Kidney epithelial cell (primary cell): ENCODE results near the gene SMS. TPM values are rescaled to one million over a fixed set of nuclear protein-coding genes. Genes with fewer than 3 reads are reported as not detected.

ENCODE experiments used
- DNase-seq: peaks from one replicate; pipeline ENCODE4 v3.0.0-alpha.2; 2010; ENCODE audit warnings: low read depth
- H3K27me3 ChIP-seq: 2 replicates; pipeline ENCODE4 v1.6.0; 2011; ENCODE audit warnings: low read length; ENCODE audit not compliant: control insufficient read depth, insufficient read depth
- H3K36me3 ChIP-seq: 2 replicates; pipeline ENCODE4 v1.5.1; 2011; ENCODE audit warnings: low read length; ENCODE audit not compliant: control insufficient read depth, insufficient read depth
- H3K4me3 ChIP-seq: 2 replicates; pipeline ENCODE4 v1.5.1; 2011; ENCODE audit warnings: low read depth, mild to moderate bottlenecking, control low read depth, low read length
- total RNA-seq: library from RNA; depleted of rRNA; stranded (reverse); fragments of >200 nt; gene quantifications from 2 replicates; pipeline ENCODE4 v1.2.3, GENCODE V29; 2015
- TF ChIP-seq, protein P1 (sequence below): IDR thresholded peaks from 2 replicates; pipeline ENCODE4 v1.5.1; 2011; ENCODE audit warnings: mild to moderate bottlenecking, moderate library complexity, low read length, control low read depth, inconsistent platforms; ENCODE audit not compliant: insufficient read depth, poor library complexity, severe bottlenecking

SMS gene
- total RNA-seq, 1 donor from 2014 or later, result 142 TPM

DNA sequence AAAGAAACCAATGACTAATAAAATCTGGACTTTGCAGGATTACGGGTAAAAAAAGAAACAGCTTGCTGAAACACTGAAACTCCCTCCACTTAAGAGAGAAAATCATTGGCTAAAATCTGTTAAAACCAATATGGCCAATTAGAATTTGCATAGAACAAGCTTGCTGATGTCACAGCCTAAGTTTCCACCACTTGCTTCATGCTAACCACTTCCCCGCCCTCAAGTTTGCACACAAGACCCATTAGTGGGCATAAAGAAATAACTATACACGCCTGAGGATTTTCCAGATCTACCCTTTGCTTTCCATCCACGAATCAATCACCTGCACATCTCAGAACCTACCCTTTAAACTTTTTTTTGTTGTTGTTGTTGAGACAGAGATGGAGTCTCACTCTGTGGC, 48.9 kb downstream of the SMS start:
- peaks cover 1% of the 10 kb centered on the region for H3K36me3 ChIP-seq

GRCh38 chrX:21990832-21991231, 50.3 kb downstream of the SMS start:
- TF ChIP-seq, protein P1, sequence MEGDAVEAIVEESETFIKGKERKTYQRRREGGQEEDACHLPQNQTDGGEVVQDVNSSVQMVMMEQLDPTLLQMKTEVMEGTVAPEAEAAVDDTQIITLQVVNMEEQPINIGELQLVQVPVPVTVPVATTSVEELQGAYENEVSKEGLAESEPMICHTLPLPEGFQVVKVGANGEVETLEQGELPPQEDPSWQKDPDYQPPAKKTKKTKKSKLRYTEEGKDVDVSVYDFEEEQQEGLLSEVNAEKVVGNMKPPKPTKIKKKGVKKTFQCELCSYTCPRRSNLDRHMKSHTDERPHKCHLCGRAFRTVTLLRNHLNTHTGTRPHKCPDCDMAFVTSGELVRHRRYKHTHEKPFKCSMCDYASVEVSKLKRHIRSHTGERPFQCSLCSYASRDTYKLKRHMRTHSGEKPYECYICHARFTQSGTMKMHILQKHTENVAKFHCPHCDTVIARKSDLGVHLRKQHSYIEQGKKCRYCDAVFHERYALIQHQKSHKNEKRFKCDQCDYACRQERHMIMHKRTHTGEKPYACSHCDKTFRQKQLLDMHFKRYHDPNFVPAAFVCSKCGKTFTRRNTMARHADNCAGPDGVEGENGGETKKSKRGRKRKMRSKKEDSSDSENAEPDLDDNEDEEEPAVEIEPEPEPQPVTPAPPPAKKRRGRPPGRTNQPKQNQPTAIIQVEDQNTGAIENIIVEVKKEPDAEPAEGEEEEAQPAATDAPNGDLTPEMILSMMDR, result no peak
- no peaks in the 10 kb centered on the region for H3K27me3 ChIP-seq
- DNase-seq, result no peak
- peaks cover 1% of the 10 kb centered on the region for H3K36me3 ChIP-seq
- H3K4me3 ChIP-seq, result no peak overlapping the region

More for the DNA sequence above, 48.9 kb downstream of the SMS start:
- Histone ChIP-seq H3K4me3 (no peak overlapping the region), H3K27me3 (no peaks in the 10 kb centered on the region)
- TF ChIP-seq, protein P1, result no peak
- DNase-seq, result no peak

GRCh38 chrX:21991504-21991903, 51.0 kb downstream of the SMS start:
- Histone ChIP-seq H3K27me3 (no peaks in the 10 kb centered on the region), H3K4me3 (no peak overlapping the region), H3K36me3 (peaks cover 1% of the 10 kb centered on the region)
- TF ChIP-seq, protein P1, result no peak
- DNase-seq, result no peak

- Histone ChIP-seq H3K27me3 (no peaks in the 10 kb centered on the region), H3K36me3 (no peaks in the 10 kb centered on the region), H3K4me3 (no peak overlapping the region)
- no peak for DNase-seq
- TF ChIP-seq, protein P1, result no peak
These were observed 52.8 kb downstream of the SMS start for GRCh38 chrX:21993265-21993664.

DNA sequence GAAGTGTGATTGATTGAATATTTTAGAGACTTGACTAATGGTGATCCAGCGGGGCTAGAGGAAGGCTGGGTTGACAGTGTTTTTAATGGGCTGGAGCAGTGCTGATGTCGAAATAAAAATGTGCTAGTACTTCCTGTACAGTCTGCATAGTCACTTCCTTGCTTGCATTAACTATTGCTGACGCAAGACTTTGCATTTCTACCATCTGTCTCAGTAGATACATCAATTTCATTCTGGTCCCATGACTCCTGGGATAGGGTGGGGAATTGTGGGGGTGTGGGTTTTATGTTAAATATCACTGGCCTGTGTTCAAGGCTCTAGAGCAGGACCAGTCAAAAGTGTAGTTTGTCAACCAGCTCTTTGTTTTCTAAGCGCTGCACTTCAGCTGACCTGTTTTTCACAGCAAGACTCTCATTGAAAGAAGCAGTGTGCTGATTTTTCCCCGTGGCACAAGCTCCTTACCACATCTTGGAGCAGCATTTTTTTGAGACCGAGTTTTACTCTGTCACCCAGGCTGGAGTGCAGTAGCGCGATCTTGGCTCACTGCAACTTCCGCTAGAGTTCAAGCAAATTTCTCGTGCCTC, 56.5 kb downstream of the SMS start:
- Histone ChIP-seq H3K4me3 (no peak overlapping the region), H3K36me3 (no peaks in the 10 kb centered on the region), H3K27me3 (no peaks in the 10 kb centered on the region)
- TF ChIP-seq, protein P1, result no peak
- no peak for DNase-seq

GRCh38 chrX:21998037-21998436, 57.5 kb downstream of the SMS start:
- Histone ChIP-seq H3K4me3 (no peak overlapping the region), H3K36me3 (no peaks in the 10 kb centered on the region), H3K27me3 (no peaks in the 10 kb centered on the region)
- TF ChIP-seq, protein P1, result no peak
- no peak for DNase-seq
